Subcutaneous abdominal adipose tissue (tissue), 5 donors: ENCODE results near the gene ELOVL4.

Experiments used
- H3K27ac ChIP-seq: one replicate; pipeline ENCODE4 v1.7.0; 2013; ENCODE audit warnings: low read depth, mild to moderate bottlenecking, inconsistent platforms, low read length, moderate library complexity
- H3K27me3 ChIP-seq, 5 donors: one replicate each; pipeline ENCODE4 v1.7.0; 2013; ENCODE audit warnings: low read length in 5 of 5, inconsistent platforms in 1 of 5; ENCODE audit not compliant: control insufficient read depth in 5 of 5, insufficient read depth in 4 of 5
- H3K36me3 ChIP-seq, 5 donors: one replicate each; pipeline ENCODE4 v1.7.0; 2013; ENCODE audit warnings: low read length in 5 of 5; ENCODE audit not compliant: control insufficient read depth in 5 of 5, insufficient read depth in 5 of 5
- H3K4me1 ChIP-seq, 5 donors: one replicate each; pipeline ENCODE4 v1.7.0; 2013; ENCODE audit warnings: low read length in 5 of 5, mild to moderate bottlenecking in 3 of 5, moderate library complexity in 1 of 5; ENCODE audit not compliant: control insufficient read depth in 5 of 5, insufficient read depth in 5 of 5
- H3K4me3 ChIP-seq, 5 donors: one replicate each; pipeline ENCODE4 v1.7.0; 2013; ENCODE audit warnings: low read length in 5 of 5, low read depth in 1 of 5
- H3K9ac ChIP-seq, 5 donors: one replicate each; pipeline ENCODE4 v1.7.0; 2013; ENCODE audit warnings: low read length in 5 of 5, mild to moderate bottlenecking in 4 of 5, moderate library complexity in 3 of 5
- H3K9me3 ChIP-seq, 5 donors: one replicate each; pipeline ENCODE4 v1.7.0; 2013; ENCODE audit warnings: low read length in 5 of 5; ENCODE audit not compliant: control insufficient read depth in 5 of 5
- donor health status: healthy.
- donor health status: healthy.
- donor health status: healthy.
- donor health status: healthy.
- donor health status: healthy.

ELOVL4 gene

DNA sequence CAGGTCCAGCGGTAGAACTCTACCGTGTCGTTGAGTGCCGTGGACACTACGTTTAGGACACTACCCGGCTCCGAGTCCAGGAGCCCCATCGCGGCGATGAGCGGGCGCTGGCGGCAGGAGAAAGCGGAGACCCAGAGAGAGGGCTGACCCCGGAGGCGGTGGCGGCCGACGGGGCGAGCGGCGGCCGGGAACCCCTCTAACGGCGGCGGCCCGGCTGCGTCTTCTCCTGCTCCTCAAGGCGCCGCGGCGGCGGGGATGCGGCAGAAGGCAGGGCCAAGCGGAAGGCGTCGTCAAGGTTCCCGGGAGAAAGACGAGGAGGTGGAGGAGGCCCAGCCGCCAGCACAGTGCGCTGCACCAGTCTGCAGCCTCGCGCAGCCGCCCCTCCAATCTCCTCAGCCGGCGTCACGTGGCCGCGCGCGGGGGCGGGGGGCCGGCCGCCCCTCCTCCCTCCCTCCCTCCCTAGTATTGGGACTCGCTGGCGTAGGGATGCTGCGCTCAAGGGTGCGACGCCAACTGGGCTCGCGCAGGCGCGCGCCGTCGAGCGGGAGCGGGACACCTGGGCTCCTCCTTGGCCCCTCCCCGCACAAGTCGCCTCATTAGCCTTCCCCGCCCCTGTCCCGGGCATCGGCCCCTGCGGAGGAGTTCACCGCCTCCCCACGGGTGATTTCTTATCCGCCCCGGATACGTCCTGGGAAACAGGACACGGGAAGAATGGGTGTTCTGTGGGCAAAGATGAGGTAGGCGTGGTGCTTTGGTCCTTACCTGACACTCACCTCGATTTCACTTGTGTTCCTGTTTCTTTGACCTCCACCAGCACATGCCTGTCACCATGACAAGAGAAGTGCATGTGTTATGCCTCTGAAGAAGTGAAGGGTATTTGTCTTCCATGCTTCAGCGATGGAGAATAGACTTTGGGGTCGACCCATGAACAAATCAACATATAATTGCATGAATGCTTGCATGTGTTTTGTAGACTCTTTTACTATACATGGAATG is at the start of gene ELOVL4:
Gene ELOVL4, minus strand, starts transcription at position 363 of the 996 bp plus-strand sequence. Its CDS starts 274 bp downstream, at position 89.
- Histone ChIP-seq H3K9ac (peak within 1 kb of the TSS in 2 of 5 donors; percentile 47 to 49), H3K27ac (no peak within 1 kb of the TSS), H3K36me3 (no peaks in the 10 kb centered on the region), H3K4me1 (peaks cover 0 to 19% (median 15%) of the 10 kb centered on the region in 5 donors), H3K27me3 (peaks cover 17 to 43% (median 22%) of the 10 kb centered on the region in 5 donors), H3K9me3 (no peaks in the 10 kb centered on the region), H3K4me3 (peak within 1 kb of the TSS in 4 of 5 donors; percentile 47 to 65 (median 63))

DNA sequence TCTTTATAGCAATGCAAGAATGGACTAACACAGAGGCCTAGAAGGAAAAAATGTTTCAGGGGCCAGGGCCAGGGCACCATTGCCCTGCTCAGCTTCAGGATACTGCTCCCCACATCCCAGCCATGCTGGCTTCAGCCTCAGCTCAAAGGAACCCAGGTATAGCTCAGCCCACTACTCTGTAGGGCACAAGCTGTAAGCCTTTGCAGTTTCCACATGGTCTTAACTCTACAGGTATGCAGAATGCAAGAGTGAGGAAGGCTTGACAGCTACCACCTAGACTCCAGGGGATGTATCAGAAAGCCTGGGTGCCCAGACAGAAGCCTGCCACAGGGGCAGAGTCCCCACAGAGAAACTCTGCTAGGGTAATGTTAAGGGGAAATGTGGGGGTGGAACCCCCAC is 46.6 kb upstream of the ELOVL4 start:
- Histone ChIP-seq H3K4me3 (no peak overlapping the region), H3K27ac (no peak overlapping the region), H3K9ac (no peak overlapping the region), H3K4me1 (no peaks in the 10 kb centered on the region), H3K9me3 (no peaks in the 10 kb centered on the region), H3K36me3 (no peaks in the 10 kb centered on the region), H3K27me3 (no peaks in the 10 kb centered on the region)

DNA sequence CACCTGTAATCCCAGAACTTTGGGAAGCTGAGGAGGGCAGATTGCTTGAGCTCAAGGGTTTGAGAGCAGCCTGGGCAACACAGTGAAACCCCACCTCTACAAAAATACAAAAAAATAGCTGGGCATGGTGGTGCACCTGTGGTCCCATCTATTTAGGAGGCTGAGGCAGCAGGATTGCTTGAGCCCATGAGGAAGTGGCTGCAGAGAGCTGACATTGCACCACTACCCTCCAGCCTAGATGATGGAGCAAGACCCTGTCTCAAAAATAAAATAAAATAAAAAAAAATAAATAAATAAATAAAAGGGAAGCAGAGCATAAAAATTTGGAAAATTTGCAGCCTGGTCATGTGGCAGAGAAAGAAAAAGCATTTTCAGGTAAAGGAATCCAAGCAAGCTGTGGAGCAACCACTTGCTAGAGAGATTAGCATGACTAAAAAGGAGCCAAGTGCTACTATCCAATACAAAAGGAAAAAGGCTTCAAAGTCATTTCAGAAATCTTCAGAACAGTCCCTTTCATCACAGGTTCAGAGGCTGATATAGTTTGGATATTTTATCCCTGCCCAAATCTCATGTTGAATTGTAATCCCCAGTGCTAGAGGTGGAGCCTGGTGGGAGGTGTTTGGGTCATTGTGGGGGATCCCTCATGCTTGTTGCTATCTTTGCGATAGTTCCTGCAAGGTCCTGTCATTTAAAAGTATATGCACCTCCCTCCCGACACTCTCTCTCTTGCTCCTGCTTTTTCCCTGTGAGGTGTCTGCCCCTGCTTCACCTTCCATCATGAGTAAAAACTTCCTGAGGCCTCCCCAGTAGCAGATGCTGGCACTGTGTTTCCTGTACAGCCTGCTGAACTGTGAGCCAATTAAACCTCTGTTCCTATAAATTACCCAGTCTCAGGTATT is 45.9 kb upstream of the ELOVL4 start:
- H3K36me3 ChIP-seq, result no peaks in the 10 kb centered on the region
- no peaks in the 10 kb centered on the region for H3K4me1 ChIP-seq

DNA sequence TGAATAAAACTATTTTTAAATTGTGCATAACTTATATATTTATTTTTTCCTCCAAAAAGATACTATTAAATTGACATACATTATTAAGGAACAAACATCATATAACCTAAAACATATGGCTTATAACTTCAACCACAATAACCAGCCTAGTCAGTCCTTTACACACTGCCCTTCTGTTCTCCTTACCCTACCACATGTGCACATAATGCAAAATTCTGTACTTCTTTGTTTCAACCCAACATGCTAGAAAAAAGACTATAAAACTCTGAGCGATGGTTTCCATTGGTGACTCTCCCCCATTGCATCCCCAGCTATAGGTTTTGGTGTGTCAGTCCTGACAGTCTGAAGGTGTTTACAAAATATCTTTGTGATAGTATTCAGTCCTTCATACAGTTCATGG is 42.3 kb upstream of the ELOVL4 start:
- Histone ChIP-seq H3K4me3 (no peak overlapping the region), H3K9ac (no peak overlapping the region), H3K4me1 (no peaks in the 10 kb centered on the region), H3K27me3 (no peaks in the 10 kb centered on the region), H3K9me3 (no peaks in the 10 kb centered on the region), H3K27ac (no peak overlapping the region), H3K36me3 (no peaks in the 10 kb centered on the region)

More for the DNA sequence above, 45.9 kb upstream of the ELOVL4 start:
- H3K4me3 ChIP-seq, result no peak overlapping the region
- H3K27me3 ChIP-seq, result no peaks in the 10 kb centered on the region
- H3K9ac ChIP-seq, result no peak overlapping the region
- H3K9me3 ChIP-seq, result no peaks in the 10 kb centered on the region
- no peak overlapping the region for H3K27ac ChIP-seq

DNA sequence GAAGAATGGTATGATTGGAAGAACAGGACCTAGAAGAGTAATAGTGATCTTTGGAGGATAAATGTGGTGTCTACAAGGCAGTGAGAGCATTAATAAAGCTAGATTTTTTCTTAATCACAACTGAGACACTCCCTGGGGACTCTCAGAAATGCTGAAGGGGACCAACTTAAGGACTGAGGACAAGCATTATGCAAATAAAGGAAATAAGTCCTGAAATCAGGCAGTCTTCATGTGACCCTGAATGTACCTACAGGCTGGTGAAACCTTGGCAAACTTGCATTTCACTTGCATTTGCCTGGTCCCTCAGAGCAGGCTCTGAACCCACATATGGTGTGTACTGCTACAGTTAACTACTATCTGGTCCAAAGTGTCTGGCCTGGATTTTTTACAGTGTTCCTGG is 37.8 kb upstream of the ELOVL4 start:
- no peaks in the 10 kb centered on the region for H3K27me3 ChIP-seq
- no peaks in the 10 kb centered on the region for H3K4me1 ChIP-seq
- no peaks in the 10 kb centered on the region for H3K9me3 ChIP-seq
- no peak overlapping the region for H3K9ac ChIP-seq
- H3K27ac ChIP-seq, result no peak overlapping the region
- no peak overlapping the region for H3K4me3 ChIP-seq
- H3K36me3 ChIP-seq, result no peaks in the 10 kb centered on the region

DNA sequence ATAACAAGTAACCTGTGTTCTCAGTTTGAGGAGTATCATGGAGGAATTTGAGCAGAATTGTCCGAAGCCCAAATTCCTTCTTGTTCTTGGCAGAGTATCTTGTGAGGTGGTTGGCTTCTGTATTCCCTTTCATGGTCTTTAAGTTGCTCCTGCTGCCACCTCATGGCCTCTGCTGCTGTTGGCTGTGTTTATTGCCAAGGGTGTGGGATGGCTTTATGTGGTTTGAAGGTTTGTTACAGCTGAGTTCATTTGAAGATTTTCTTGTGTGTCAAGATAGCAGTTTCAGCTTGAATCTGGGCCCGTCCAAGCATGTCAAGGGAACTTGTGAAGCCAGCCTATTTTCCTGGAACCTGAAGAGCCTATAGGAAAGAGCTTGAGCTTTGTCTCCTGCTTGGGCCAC is 36.9 kb upstream of the ELOVL4 start:
- no peaks in the 10 kb centered on the region for H3K9me3 ChIP-seq
- no peak overlapping the region for H3K9ac ChIP-seq
- no peaks in the 10 kb centered on the region for H3K36me3 ChIP-seq
- H3K27ac ChIP-seq, result no peak overlapping the region
- H3K27me3 ChIP-seq, result no peaks in the 10 kb centered on the region
- H3K4me3 ChIP-seq, result no peak overlapping the region
- H3K4me1 ChIP-seq, result no peaks in the 10 kb centered on the region

DNA sequence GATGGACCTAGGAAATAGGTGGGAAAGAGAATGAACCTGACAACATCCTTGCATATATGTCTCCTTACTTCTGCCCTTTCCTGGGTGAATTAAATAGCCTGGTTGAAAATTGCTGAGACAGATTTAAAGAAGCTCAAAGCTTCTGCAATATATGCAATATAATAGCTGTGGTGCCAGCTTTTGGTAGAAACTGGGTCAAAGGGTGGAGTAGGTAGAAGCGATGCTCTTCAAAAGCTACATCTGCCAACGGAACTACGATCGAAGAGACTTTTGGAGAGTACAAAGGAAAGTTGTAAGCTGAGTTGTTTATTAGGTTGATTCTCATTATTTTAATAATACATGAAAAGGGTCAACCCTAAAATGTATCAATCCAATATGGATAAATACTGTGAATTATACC is 34.3 kb upstream of the ELOVL4 start:
- Histone ChIP-seq H3K9ac (no peak overlapping the region), H3K4me1 (no peaks in the 10 kb centered on the region), H3K36me3 (no peaks in the 10 kb centered on the region), H3K9me3 (no peaks in the 10 kb centered on the region), H3K27ac (no peak overlapping the region), H3K27me3 (no peaks in the 10 kb centered on the region), H3K4me3 (no peak overlapping the region)

DNA sequence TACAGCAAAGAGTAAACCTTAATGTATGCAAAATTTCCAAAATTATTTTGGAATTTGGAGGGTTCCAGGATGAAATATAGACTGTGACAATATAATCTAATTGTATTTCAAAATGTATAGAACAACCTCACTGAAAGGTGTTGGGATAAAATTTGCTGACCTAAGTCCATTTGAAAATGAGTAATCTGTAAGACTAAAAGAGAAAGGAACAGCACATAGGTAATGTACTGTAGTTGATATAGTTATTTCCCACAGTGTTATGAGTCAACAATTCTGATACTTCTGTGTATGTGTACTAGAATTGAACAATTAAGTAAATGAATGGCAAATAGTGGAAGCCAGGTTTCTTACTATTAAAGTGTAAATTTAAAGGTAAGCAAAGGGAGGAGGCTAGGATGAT is 23.8 kb upstream of the ELOVL4 start:
- Histone ChIP-seq H3K9ac (no peak overlapping the region), H3K9me3 (peaks cover 0 to 19% (median 10%) of the 10 kb centered on the region in 5 donors), H3K4me1 (no peaks in the 10 kb centered on the region)

DNA sequence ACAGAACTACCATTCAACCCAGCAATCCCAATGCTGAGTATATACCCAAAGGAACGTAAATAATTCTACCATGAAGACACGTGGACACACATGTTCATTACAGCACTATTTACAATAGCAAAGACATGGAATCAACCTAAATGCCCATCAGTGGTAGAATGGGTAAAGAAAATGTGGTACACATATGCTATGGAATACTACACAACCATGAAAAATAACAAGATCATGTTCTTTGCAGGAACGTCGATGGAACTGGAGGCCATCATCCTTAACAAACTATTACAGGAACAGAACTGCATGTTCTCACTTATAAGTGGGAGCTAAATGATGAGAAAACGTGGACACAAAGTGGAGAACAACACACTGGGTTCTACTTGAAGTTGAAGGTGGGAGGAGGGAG is 22.4 kb upstream of the ELOVL4 start:
- Histone ChIP-seq H3K27ac (no peak overlapping the region), H3K9ac (no peak overlapping the region), H3K9me3 (peaks cover 3 to 19% (median 10%) of the 10 kb centered on the region in 5 donors)

More for the DNA sequence above, 23.8 kb upstream of the ELOVL4 start:
- Histone ChIP-seq H3K27ac (no peak overlapping the region), H3K36me3 (no peaks in the 10 kb centered on the region), H3K4me3 (no peak overlapping the region), H3K27me3 (no peaks in the 10 kb centered on the region)

DNA sequence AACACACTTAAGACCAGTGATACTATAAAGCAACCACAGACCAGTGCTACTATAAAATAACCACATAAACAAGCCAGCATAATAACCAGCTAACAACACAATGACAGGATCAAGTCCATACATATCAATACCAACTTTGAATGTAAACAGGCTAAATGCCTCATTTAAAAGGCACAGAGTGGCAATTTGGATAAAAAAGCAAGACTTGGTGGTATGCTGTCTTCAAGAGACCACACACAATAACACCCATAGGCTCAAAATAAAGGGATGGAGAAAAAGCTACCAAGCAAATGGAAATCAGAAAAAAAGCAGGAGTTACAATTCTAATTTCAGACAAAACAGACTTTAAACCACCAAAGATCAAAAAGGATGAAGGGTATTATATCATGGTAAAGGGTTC is 19.8 kb upstream of the ELOVL4 start:
- Histone ChIP-seq H3K27ac (no peak overlapping the region), H3K36me3 (no peaks in the 10 kb centered on the region), H3K4me3 (no peak overlapping the region), H3K9ac (no peak overlapping the region), H3K27me3 (no peaks in the 10 kb centered on the region), H3K9me3 (peaks cover 3 to 19% (median 10%) of the 10 kb centered on the region in 5 donors), H3K4me1 (no peaks in the 10 kb centered on the region)

More for the DNA sequence above, 22.4 kb upstream of the ELOVL4 start:
- no peaks in the 10 kb centered on the region for H3K27me3 ChIP-seq
- H3K36me3 ChIP-seq, result no peaks in the 10 kb centered on the region
- no peak overlapping the region for H3K4me3 ChIP-seq
- no peaks in the 10 kb centered on the region for H3K4me1 ChIP-seq
